Activated T-helper 2 cell treated with anti-CD3 and anti-CD28 coated beads, Interferon-gamma antibody, Interleukin-2, Interleukin-4, amounts not matched to agents 10 μg/mL and 5 μg/mL and 100 μg/mL, durations not matched to agents 14 hours and 24 hours and 36 hours (primary cell): ENCODE data around the gene LTBP1. TPM values are rescaled to one million over a fixed set of nuclear protein-coding genes. Genes with fewer than 3 reads are reported as not detected.

Experiments used
- DNase-seq: peaks from one replicate; pipeline ENCODE4 v3.0.0; 2021; ENCODE audit warnings: low spot score
- H3K27ac Mint-ChIP-seq: one replicate; pipeline ENCODE4 v1.8.0; 2021; ENCODE audit warnings: mixed read lengths
- H3K27me3 Mint-ChIP-seq: one replicate; pipeline ENCODE4 v1.8.0; 2021; ENCODE audit warnings: low read depth, mixed read lengths
- H3K36me3 Mint-ChIP-seq: one replicate; pipeline ENCODE4 v1.8.0; 2021; ENCODE audit warnings: low read depth, mixed read lengths
- H3K4me1 Mint-ChIP-seq: one replicate; pipeline ENCODE4 v1.8.0; 2021; ENCODE audit warnings: low read depth, mixed read lengths
- H3K4me3 Mint-ChIP-seq: one replicate; pipeline ENCODE4 v1.8.0; 2021; ENCODE audit warnings: low read depth, mild to moderate bottlenecking, moderate library complexity, mixed read lengths
- H3K9me3 Mint-ChIP-seq: one replicate; pipeline ENCODE4 v1.8.0; 2021; ENCODE audit warnings: mixed read lengths
- intact Hi-C: fragments of 100-400 bp; cut with micrococcal nuclease; formaldehyde crosslinking; loops from one replicate; pipeline ENCODE4 v1.15.1; 2023
- total RNA-seq: library from RNA; stranded (reverse); gene quantifications from 2 replicates; pipeline ENCODE4 v1.2.3, GENCODE V29; 2022

The LTBP1 gene
- total RNA-seq, 1 donor from 2014 or later, result 0.82 TPM

GRCh38 chr2:33292981-33293595 is 346.3 kb downstream of the LTBP1 start:
- no peaks in the 10 kb centered on the region for H3K36me3 Mint-ChIP-seq
- intact Hi-C loops, result no loop called here
- no peaks in the 10 kb centered on the region for H3K4me1 Mint-ChIP-seq
- no peak for DNase-seq
- H3K27ac Mint-ChIP-seq, result no peak overlapping the region
- peaks cover 24% of the 10 kb centered on the region for H3K27me3 Mint-ChIP-seq
- H3K9me3 Mint-ChIP-seq, result no peaks in the 10 kb centered on the region
- no peak overlapping the region for H3K4me3 Mint-ChIP-seq

- DNase-seq, result no peak
- no peaks in the 10 kb centered on the region for H3K4me1 Mint-ChIP-seq
- H3K9me3 Mint-ChIP-seq, result no peaks in the 10 kb centered on the region
- H3K36me3 Mint-ChIP-seq, result no peaks in the 10 kb centered on the region
- intact Hi-C loops, result no loop called here
- H3K27me3 Mint-ChIP-seq, result peaks cover 3% of the 10 kb centered on the region
- no peak overlapping the region for H3K27ac Mint-ChIP-seq
- no peak overlapping the region for H3K4me3 Mint-ChIP-seq
These were observed 351.5 kb downstream of the LTBP1 start for GRCh38 chr2:33298233-33298632.

DNA sequence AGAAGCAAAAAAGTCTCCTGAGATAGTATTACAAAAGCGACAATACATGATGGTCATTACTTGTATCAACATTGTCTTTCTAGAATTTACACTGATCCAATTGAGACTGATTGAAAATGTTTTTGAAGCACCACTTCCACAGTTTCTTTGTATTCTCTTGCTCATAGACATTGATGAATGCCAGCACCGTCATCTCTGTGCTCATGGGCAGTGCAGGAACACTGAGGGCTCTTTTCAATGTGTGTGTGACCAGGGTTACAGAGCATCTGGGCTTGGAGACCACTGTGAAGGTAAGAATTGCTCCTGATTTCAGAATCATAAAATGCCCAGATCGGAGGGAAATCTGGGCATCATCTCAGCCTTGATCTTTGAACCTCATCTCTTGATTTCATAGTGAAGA is 354.6 kb downstream of the LTBP1 start:
- intact Hi-C loops, result no loop called here
- H3K4me3 Mint-ChIP-seq, result no peak overlapping the region
- no peak overlapping the region for H3K27ac Mint-ChIP-seq
- H3K36me3 Mint-ChIP-seq, result no peaks in the 10 kb centered on the region
- peaks cover 2% of the 10 kb centered on the region for H3K27me3 Mint-ChIP-seq
- no peaks in the 10 kb centered on the region for H3K9me3 Mint-ChIP-seq
- H3K4me1 Mint-ChIP-seq, result no peaks in the 10 kb centered on the region
- no peak for DNase-seq

DNA sequence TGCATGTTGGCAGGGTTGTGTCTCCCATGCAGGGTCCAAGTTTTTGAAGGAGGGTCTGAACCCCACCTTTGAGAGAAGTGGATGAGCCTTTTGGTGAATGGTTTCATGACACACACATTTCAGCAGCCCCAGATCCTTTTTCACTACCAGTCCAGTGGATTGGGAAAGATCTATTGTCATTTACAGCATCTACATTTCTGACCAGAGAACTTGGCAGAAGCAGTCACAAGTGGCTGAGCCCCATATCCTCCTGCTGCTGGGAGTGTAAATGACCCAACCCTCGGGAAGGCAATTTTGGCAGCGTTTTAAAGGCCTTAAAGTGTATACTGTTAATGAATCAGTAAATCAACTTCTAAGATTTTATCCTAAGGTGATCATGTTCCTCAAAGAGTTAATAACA is 355.6 kb downstream of the LTBP1 start:
- intact Hi-C loops, result no loop called here
- no peaks in the 10 kb centered on the region for H3K36me3 Mint-ChIP-seq
- H3K4me1 Mint-ChIP-seq, result no peaks in the 10 kb centered on the region
- H3K27me3 Mint-ChIP-seq, result peaks cover 2% of the 10 kb centered on the region
- H3K4me3 Mint-ChIP-seq, result no peak overlapping the region
- no peak overlapping the region for H3K27ac Mint-ChIP-seq
- H3K9me3 Mint-ChIP-seq, result no peaks in the 10 kb centered on the region
- DNase-seq, result no peak

DNA sequence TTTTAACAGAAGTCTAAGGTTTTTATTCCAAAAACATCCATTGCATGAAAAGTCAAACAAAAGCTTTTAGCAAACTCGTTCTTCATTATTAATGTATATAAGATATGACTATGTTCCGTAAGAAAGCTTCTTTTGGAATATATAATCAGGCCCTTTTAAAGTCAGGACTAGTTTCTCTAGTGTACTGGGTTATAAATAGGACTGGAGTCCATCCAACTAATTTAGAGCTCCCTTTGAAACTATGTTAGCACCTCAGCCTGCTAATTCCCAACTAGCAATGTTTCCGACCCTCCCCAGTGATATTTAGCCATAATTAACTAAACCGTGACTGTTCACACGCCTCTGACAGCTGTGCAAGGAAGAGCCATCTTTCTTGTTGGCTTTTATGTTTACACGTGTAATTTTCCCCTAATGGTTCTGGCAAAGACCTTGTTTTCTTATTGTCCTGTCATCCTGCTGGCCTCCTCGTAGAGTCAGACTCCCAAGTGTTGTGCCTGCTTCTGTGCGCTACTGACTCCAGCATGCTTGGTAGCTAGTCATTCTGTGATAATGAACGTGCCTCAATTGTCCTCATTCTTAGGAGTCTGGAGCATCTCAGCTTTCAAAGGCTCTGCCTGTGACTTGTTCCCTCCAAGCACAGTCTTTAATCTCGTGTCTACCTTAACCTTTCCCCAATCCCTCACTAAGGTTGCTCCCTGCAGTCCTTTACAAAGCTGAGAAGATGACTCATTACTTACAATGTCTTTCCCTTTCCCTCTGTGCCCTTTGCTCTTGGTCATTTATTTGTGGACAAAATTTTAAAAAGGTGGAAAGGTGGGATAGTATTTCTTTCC is 357.5 kb downstream of the LTBP1 start:
- Mint-ChIP-seq H3K4me1 (no peaks in the 10 kb centered on the region), H3K4me3 (no peak overlapping the region), H3K9me3 (no peaks in the 10 kb centered on the region), H3K36me3 (no peaks in the 10 kb centered on the region), H3K27me3 (peaks cover 2% of the 10 kb centered on the region), H3K27ac (no peak overlapping the region)
- intact Hi-C loops, result no loop called here
- no peak for DNase-seq

DNA sequence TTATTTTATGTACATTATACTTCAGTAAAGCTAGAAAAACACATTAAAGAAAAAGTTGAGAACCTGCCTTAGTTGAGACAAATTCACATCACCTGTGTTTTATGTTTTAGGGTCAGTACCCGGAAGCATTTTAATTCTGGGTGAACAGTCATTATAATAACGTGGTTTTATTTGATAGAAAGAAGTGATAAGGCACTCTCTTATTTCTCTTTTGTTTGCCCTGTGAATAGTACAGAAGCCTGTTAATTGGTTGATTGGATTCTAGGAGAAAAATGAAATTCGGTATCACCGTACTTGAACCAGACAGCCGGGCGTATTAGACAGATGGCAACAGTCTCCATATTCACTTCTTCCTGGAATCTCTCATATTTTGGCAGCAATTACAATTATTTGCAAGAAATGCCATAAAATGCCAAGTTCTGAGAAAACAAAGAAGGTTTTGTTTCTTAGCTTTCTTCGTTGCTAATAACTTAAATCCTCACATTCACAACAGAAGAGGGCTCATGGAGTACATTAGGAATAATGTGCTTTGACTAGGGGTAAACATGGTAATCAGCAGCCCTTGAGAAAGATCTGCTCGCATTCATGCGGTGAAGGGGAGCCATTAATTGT is 361.0 kb downstream of the LTBP1 start:
- intact Hi-C loops, result no loop called here
- Mint-ChIP-seq H3K27ac (no peak overlapping the region), H3K36me3 (no peaks in the 10 kb centered on the region), H3K27me3 (peaks cover 8% of the 10 kb centered on the region), H3K4me3 (no peak overlapping the region), H3K4me1 (peaks cover 2% of the 10 kb centered on the region), H3K9me3 (no peaks in the 10 kb centered on the region)
- DNase-seq, result no peak

DNA sequence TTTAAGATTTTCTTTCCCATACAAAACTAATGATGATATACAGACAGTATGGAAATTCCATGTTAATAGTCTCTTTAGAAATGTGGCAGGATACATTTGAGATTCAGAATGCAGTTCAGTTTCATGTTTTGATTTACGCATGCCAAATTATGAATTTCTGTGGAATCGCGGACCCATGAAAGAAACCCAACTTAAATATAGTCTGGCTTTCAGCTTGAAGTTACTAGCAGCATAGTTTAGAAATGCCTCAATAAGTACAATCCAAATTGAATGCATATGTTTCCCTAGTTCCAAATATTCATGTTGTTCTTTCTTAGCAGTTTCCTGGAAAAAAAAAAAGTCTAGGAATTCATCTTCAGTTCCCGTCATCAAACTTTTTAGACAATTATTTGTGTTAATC is 365.6 kb downstream of the LTBP1 start:
- peaks cover 12% of the 10 kb centered on the region for H3K27me3 Mint-ChIP-seq
- peaks cover 15% of the 10 kb centered on the region for H3K4me1 Mint-ChIP-seq
- H3K36me3 Mint-ChIP-seq, result no peaks in the 10 kb centered on the region
- no peak for DNase-seq
- H3K4me3 Mint-ChIP-seq, result no peak overlapping the region
- no peak overlapping the region for H3K27ac Mint-ChIP-seq
- intact Hi-C loops, result loop anchor here (2.0 kb wide), 1 partner anchor 92 kb away; no protein-coding TSS in a partner anchor
- H3K9me3 Mint-ChIP-seq, result no peaks in the 10 kb centered on the region

GRCh38 chr2:33313039-33313438 is 366.3 kb downstream of the LTBP1 start:
- DNase-seq, result no peak
- Mint-ChIP-seq H3K27me3 (peaks cover 12% of the 10 kb centered on the region), H3K9me3 (no peaks in the 10 kb centered on the region), H3K4me3 (no peak overlapping the region), H3K4me1 (peaks cover 15% of the 10 kb centered on the region), H3K36me3 (no peaks in the 10 kb centered on the region), H3K27ac (no peak overlapping the region)
- intact Hi-C loops, result loop anchor here (1.0 to 2.0 kb wide), 2 partner anchors 8 to 92 kb away; no protein-coding TSS in a partner anchor

DNA sequence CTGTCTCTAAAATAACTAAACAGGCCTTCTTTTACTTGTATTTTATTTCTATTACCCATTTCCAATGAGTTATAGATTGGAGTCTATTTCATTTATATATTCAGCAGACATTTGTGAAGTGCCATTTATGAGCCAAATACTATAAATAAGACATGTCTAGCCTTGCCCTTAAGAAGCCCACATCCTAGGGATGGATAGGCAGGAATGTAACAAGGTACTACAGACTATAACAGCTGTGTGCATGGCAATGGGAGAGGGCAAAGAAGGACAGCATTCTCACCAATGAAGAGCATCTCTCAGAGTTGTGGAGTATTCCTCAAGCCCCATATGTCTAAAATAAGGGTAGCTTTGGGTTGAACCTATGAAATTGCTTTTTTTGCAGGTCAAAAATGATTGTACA is 367.8 kb downstream of the LTBP1 start:
- Mint-ChIP-seq H3K27me3 (peaks cover 12% of the 10 kb centered on the region), H3K4me1 (peaks cover 15% of the 10 kb centered on the region), H3K36me3 (no peaks in the 10 kb centered on the region), H3K9me3 (no peaks in the 10 kb centered on the region), H3K27ac (no peak overlapping the region), H3K4me3 (no peak overlapping the region)
- no peak for DNase-seq
- intact Hi-C loops, result no loop called here

- Mint-ChIP-seq H3K36me3 (no peaks in the 10 kb centered on the region), H3K27ac (no peak overlapping the region), H3K4me1 (peaks cover 26% of the 10 kb centered on the region), H3K4me3 (no peak overlapping the region), H3K27me3 (peaks cover 9% of the 10 kb centered on the region), H3K9me3 (no peaks in the 10 kb centered on the region)
- no peak for DNase-seq
- intact Hi-C loops, result no loop called here
These were observed 369.6 kb downstream of the LTBP1 start for GRCh38 chr2:33316328-33316727.

DNA sequence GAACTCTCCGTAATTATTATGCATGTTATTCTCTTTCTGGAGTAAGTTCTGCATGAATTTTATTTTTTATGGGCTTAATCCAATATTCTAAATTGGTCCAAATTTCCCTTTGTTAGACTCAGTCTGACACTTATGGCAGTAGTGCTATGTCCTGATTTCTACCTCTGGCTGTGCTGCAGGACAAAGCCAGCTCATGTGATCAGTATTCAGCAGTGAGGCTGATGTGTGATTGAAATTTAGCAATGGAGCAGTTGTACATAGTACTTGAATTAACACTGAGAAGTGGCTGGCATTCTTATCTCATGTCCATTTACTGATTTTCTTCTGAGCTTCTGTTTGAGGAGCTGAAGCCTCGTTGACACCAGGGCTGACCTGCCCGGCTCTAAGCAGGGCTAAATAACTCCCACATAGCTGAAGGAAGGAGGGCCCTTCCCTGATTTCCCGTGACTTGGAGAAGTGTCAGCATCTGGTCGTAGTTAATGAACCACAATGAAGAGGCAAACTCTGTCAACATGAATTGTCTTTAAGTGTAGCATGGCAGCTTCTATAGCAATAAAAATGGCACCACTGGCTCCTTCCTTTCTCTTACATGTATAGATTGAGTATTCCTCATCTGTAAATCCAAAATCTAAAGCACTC is 370.7 kb downstream of the LTBP1 start:
- Mint-ChIP-seq H3K27ac (no peak overlapping the region), H3K4me1 (peaks cover 34% of the 10 kb centered on the region), H3K9me3 (no peaks in the 10 kb centered on the region), H3K4me3 (no peak overlapping the region), H3K36me3 (no peaks in the 10 kb centered on the region), H3K27me3 (peaks cover 4% of the 10 kb centered on the region)
- no peak for DNase-seq
- intact Hi-C loops, result no loop called here

- peaks cover 32% of the 10 kb centered on the region for H3K4me1 Mint-ChIP-seq
- no peaks in the 10 kb centered on the region for H3K9me3 Mint-ChIP-seq
- H3K36me3 Mint-ChIP-seq, result no peaks in the 10 kb centered on the region
- no peak overlapping the region for H3K27ac Mint-ChIP-seq
- intact Hi-C loops, result no loop called here
- DNase-seq, result no peak
- peaks cover 4% of the 10 kb centered on the region for H3K27me3 Mint-ChIP-seq
- H3K4me3 Mint-ChIP-seq, result no peak overlapping the region
These were observed 371.7 kb downstream of the LTBP1 start for GRCh38 chr2:33318456-33318855.
